ENCODE results near the gene SS18L1.
"Not testable (repeated sequence)": the region's sequence is repeated elsewhere in the genome, so short reads cannot be mapped to it uniquely, and the experiment has no call there.

The SS18L1 gene

GRCh38 chr20:62143081-62143956 is at the start of gene SS18L1, which contains the start of gene PSMA7:
TSS of gene SS18L1 (plus strand) at chr20:62143769. CDS start at chr20:62143821, 52 bp downstream.
TSS of gene PSMA7 (minus strand) at chr20:62143394. CDS start at chr20:62143303, 91 bp downstream.
- peak; percentile 83 to 86 for DNase-seq

- DNase-seq, result no peak
Observed at GRCh38 chr20:62096421-62097380, 46.9 kb upstream of the SS18L1 start.

- no peak for DNase-seq
Observed at GRCh38 chr20:62097881-62098407, 45.6 kb upstream of the SS18L1 start.

- DNase-seq, result no peak
Observed at GRCh38 chr20:62101078-62101477, 42.5 kb upstream of the SS18L1 start.

- DNase-seq, result no peak
Observed at GRCh38 chr20:62103508-62104233, 39.9 kb upstream of the SS18L1 start.

GRCh38 chr20:62104234-62104789 is 39.3 kb upstream of the SS18L1 start:
- no peak for DNase-seq

- no peak for DNase-seq
Observed at GRCh38 chr20:62104791-62105345, 38.7 kb upstream of the SS18L1 start.

GRCh38 chr20:62105592-62105991 is 38.0 kb upstream of the SS18L1 start:
- DNase-seq, result no peak

GRCh38 chr20:62111148-62111547 is 32.4 kb upstream of the SS18L1 start:
- DNase-seq, result no peak

GRCh38 chr20:62112368-62112767 is 31.2 kb upstream of the SS18L1 start:
- no peak for DNase-seq

GRCh38 chr20:62114894-62115293 is 28.7 kb upstream of the SS18L1 start:
- no peak for DNase-seq

GRCh38 chr20:62115800-62116407 is 27.7 kb upstream of the SS18L1 start:
- not testable (repeated sequence) for DNase-seq

- DNase-seq, result no peak
Observed at GRCh38 chr20:62116558-62117361, 26.8 kb upstream of the SS18L1 start.

- DNase-seq, result no peak
Observed at GRCh38 chr20:62117362-62117646, 26.3 kb upstream of the SS18L1 start.

- DNase-seq, result peak; percentile 46 to 59
Observed at GRCh38 chr20:62117658-62118057, 25.9 kb upstream of the SS18L1 start.

- no peak for DNase-seq
Observed at GRCh38 chr20:62118113-62119043, 25.2 kb upstream of the SS18L1 start.

GRCh38 chr20:62119115-62119514 is 24.5 kb upstream of the SS18L1 start:
- no peak for DNase-seq

GRCh38 chr20:62119591-62120364 is 23.8 kb upstream of the SS18L1 start:
- DNase-seq, result no peak

- no peak for DNase-seq
Observed at GRCh38 chr20:62120365-62120762, 23.2 kb upstream of the SS18L1 start.
